Activated T-helper 1 cell treated with anti-CD3 and anti-CD28 coated beads, Interleukin-2, amount 50 U/mL, for 16 hours (primary cell): Measurements from ENCODE around the gene AGK.
"Not testable (repeated sequence)": the region's sequence is repeated elsewhere in the genome, so short reads cannot be mapped to it uniquely, and the experiment has no call there.

Experiments
- DNase-seq, 2 donors: peaks; one replicate each; pipeline ENCODE4 v3.0.0-alpha.2; 2020; ENCODE audit warnings: low read depth in 1 of 2, low spot score in 1 of 2

AGK gene

DNA sequence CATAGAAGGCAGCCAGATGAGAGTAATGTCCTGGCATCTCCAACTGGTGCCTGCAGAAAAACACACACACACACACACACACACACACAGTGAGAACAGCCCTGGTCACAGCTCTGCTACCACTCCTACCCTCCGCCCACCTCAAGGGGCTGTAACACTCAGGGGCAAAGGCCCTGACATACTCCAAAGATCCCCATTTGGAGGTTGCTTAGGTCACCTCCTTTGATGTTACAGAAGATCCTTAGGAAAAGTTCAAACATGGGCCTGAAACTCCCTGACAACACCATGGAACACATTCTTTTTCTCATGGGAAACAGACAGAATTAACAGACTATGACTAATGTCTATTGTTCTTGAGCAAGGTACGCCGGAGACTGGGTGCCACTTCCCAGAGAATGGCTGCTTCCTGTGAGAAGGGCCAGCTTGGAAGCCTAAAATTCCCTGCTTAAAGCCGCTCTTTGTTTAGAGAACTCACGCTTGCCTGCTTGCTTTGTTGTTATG, 123.0 kb downstream of the AGK start:
- no peak for DNase-seq

DNA sequence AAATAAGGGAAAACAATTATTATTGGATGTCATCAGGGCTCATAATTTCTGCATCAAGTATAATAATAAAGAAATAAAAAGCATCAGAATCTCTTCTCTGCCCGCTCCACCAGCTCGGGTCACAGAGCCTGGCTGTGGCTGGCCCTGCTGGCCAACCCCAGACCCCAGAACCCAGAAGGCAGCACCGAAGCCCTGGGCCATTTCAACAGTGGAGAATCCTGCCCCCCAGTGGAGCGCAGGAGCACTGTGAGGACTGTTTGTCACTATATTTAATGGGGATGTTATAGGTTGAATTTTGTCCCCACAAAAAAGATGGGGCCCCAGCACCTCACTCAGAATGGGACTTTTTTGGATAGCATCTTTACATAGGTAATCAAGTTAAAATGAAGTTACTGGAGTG, 123.5 kb downstream of the AGK start:
- no peak for DNase-seq

- no peak for DNase-seq
Measured at GRCh38 chr7:141675436-141676215, 124.4 kb downstream of the AGK start.

- no peak for DNase-seq
Measured at GRCh38 chr7:141676618-141677017, 125.4 kb downstream of the AGK start.

- DNase-seq = no peak
Measured at GRCh38 chr7:141679014-141679413, 127.8 kb downstream of the AGK start.

DNA sequence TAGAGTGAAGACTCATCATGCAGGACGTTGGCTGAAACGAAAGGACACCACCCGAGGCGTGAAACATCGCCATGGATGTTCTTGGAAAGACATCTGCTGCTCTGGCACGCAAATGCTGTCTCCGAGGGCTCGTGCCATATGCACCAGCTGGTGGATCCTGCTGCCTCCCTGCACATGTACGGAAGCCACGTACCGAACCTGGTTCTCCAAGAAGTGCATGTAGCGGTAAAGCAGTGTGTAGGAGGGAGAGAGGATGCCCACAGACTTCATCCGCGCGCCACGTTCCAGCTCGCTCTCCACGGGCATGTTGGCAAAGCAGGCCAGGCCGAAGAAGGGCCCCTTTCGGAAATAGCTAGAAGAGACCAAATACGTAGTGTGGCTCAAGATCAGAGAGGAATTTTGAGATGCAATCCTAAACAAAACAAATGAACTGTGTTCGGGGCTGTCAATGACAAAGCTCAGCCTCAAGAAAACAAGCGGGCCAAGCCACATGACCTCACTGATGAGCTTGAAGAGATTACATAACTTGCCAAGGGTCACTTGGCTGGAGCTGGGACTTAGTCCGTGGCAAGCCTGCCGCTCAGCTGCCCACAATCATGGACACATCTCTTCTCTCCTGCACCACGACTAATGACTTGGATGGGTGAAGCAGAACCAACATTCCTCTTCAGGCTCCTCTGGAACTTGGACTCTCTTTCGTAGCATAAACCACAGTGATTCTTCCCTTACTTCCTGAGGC, 134.2 kb downstream of the AGK start:
- DNase-seq = no peak

GRCh38 chr7:141686074-141686473, 134.9 kb downstream of the AGK start:
- DNase-seq = no peak

DNA sequence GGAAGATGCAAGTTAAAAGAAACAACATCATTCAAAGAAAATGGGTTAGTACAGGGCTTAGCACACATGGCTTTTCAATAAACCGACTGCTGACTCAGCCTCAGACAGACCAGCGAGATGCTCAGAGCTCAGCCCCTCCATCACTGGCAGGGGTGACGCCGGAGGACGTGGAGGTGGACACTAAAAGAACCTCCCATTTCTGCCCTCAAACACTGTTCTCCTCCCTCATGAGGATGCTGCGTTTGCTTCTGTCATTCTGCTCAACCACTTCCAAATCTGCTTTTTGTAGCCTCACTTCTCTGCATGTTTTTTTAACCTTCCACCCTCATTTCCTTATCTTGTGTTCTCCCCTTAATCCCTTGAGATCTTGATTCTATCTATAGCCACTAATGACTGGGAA, 135.5 kb downstream of the AGK start:
- no peak for DNase-seq

DNA sequence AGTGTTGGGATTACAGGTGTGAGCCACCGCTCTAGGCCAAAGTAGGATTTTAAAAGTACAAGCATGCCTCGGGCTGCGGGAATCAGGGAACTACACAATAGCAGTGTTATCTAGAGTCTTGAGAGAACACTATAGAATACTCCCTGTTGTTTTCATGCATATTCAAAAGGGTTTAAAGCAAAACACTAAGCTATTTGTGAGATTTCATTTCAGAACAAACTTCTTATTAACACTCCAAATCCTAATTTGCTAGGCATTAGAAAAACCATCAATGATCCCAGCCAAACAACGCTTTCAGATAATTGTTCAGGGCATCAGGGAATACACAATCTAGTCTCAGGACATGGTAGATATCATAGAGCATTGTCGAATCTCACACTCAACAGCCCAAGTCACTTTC, 136.8 kb downstream of the AGK start:
- DNase-seq = no peak

DNA sequence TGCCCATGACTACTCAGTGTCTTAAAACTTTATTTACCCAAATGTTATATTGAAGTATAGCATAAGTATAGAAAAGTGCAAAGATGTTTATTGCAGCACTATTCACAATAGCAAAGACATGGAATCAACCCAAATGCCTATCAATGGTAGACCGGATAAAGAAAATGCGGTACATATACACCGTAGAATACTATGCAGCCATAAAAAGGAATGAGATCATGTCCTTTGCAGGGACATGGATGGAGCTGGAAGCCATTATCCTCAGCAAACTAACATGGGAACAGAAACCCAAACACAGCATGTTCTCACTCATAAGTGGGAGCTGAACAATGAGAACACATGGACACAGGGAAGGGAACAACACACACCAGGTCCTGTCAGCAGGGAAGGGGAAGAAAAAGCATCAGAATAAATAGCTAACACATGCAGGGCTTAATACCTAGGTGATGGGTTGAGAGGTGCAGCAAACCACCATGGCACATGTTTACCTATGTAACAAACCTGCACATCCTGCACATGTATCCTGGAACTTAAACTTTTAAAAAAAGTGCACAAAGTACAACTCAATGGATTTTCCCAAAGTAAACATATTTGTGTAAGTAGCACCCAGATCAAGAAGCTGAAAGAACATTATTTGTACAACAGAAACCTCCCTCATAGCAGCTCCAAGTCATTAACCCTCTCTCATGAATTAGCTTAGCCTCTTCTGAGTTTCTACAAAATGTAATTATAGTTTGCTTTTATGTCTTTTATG, 138.0 kb downstream of the AGK start:
- DNase-seq = not testable (repeated sequence)

GRCh38 chr7:141691540-141691939, 140.3 kb downstream of the AGK start:
- no peak for DNase-seq

- no peak for DNase-seq
Measured at GRCh38 chr7:141691961-141692360, 140.8 kb downstream of the AGK start.

DNA sequence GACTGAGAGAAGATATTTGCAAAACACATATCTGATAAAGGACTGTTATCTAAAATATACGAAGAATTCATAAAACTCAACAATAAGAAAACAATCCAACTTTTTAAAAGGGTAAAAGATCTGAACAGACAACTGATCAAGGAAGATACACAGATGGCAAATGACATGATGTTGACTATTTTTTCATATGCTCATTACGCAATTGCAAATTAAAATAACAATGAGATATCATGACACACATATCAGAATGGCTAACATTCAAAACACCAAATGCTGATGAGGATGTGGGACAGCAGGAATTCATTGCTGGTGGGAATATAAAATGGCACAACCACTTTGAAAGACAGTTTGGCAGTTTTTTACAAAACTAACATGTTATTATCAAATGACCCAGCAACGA, 141.9 kb downstream of the AGK start:
- no peak for DNase-seq

GRCh38 chr7:141695803-141696289, 144.6 kb downstream of the AGK start:
- DNase-seq = no peak

GRCh38 chr7:141696348-141696747, 145.1 kb downstream of the AGK start:
- DNase-seq = no peak

- DNase-seq = no peak
Measured at GRCh38 chr7:141697211-141697871, 146.1 kb downstream of the AGK start.

DNA sequence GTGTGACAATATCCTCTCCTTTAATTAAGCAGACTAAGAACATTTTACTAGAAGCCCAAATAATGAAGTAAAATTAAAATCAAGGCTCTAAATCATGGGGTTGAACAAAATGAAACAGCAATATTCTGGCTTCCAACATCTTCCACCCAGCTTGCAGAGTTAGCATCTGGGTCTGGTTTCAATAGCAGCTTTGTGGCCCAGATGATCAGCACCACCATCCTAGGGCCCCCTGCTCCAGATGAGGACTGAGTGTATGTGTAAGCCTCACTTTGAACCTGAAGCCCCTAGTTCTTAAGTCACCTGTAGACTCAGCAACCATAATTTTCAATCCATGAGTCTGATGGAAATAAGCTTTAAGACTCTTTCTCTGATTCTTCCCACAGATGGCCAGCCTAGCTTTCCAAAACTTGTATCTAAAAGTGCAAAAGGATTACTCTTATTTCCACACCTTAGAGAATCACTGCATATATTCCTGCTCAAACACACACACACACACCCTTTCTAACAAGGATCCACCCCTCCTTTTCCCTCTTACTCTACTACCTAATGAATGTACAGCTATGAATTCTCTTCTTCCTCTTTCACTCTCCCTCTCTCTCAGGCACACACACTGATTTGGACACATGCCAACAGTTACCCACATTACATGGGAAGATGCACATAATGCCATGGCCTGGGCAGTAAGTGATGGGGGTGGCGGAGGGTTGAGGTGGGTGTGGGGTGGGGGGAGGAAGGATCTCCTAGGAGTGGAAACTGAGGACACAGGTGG, 147.2 kb downstream of the AGK start:
- DNase-seq = no peak

DNA sequence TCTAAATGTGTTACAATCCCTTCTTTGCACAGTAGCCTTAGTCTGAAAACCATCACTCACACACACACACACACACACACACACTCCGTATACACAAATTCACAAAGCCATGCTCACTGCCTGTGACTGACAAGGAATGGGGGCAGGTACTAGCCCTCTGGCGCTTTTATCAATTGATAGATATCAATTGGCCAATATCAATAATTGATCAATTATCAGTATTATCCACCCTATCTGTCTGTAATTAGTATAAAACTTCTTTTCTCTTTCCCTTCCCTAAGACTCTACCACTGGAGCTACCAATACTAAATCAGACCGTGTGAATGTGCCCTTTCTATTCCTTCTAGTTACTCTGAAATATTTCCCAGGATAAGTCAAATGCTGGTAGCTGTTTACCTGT, 148.7 kb downstream of the AGK start:
- no peak for DNase-seq

DNA sequence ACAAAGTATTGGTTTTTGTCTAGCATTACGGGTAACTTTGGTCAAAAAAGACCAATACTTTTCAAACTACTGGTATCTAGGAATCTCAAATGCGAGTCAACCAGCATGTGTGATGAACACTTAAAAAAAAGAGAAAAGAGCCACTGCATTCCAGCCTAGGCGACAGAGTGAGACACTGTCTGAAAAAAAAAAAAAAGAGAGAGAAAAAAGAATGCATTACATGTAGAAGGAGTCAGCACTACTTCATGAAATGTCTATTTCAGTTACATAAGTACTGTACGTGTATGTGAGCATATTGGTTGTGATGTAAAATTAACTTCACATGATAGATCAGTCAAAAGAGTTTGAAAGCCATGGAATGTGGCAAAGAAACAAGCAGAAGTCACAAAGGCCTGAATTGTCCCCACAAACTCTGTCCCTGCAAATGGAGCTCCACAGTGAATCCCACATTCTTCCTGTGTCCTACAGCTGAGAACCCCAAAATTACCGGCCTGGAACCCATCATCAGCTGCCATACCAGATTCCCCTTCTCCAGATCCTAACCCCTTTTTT, 149.2 kb downstream of the AGK start:
- DNase-seq = no peak

GRCh38 chr7:141700848-141701371, 149.7 kb downstream of the AGK start:
- no peak for DNase-seq
